H9 (cell line): ENCODE data around the gene PDE1A. TPM values are rescaled to one million over a fixed set of nuclear protein-coding genes. Genes with fewer than 3 reads are reported as not detected.

Experiments
- DNase-seq: peaks from one replicate; pipeline ENCODE4 v3.0.0-alpha.2; 2017
- H2AFZ ChIP-seq: one replicate; pipeline ENCODE4 v1.6.1; 2013; ENCODE audit warnings: mild to moderate bottlenecking, low read length, control low read depth, moderate library complexity
- H2AK5ac ChIP-seq: 2 replicates; pipeline ENCODE4 v1.6.1; 2013; ENCODE audit warnings: low read length, control low read depth, mixed read lengths; ENCODE audit not compliant: insufficient read length
- H2BK120ac ChIP-seq: one replicate; pipeline ENCODE4 v1.6.1; 2013; ENCODE audit warnings: low read depth, mild to moderate bottlenecking, low read length, control low read depth, inconsistent platforms; ENCODE audit not compliant: poor library complexity, severe bottlenecking
- H2BK12ac ChIP-seq: 2 replicates; pipeline ENCODE4 v1.6.1; 2013; ENCODE audit warnings: low read length, control low read depth, mixed read lengths, low read depth; ENCODE audit not compliant: insufficient read length
- H2BK15ac ChIP-seq: 2 replicates; pipeline ENCODE4 v1.6.1; 2013; ENCODE audit warnings: low read depth, low read length, control low read depth
- H2BK20ac ChIP-seq: one replicate; pipeline ENCODE4 v1.6.1; 2013; ENCODE audit warnings: low read depth, mild to moderate bottlenecking, low read length, control low read depth, inconsistent platforms; ENCODE audit not compliant: poor library complexity, severe bottlenecking
- H2BK5ac ChIP-seq: 2 replicates; pipeline ENCODE4 v1.6.1; 2013; ENCODE audit warnings: low read length, control low read depth, mixed read lengths; ENCODE audit not compliant: insufficient read length
- H3K14ac ChIP-seq: 2 replicates; pipeline ENCODE4 v1.6.1; 2013; ENCODE audit warnings: low read length, control low read depth; ENCODE audit not compliant: insufficient read depth
- H3K18ac ChIP-seq: 2 replicates; pipeline ENCODE4 v1.6.1; 2013; ENCODE audit warnings: low read depth, mild to moderate bottlenecking, mixed read lengths, low read length, control low read depth; ENCODE audit not compliant: insufficient read length
- H3K23ac ChIP-seq: 2 replicates; pipeline ENCODE4 v1.6.1; 2013; ENCODE audit warnings: low read length, control low read depth, mixed read lengths, low read depth; ENCODE audit not compliant: insufficient read length
- H3K23me2 ChIP-seq: 2 replicates; pipeline ENCODE4 v1.6.1; 2013; ENCODE audit warnings: low read depth, mild to moderate bottlenecking, mixed read lengths, low read length, control low read depth; ENCODE audit not compliant: insufficient read length, poor library complexity, severe bottlenecking
- H3K27ac ChIP-seq: 2 replicates; pipeline ENCODE4 v1.5.1; 2013; ENCODE audit warnings: low read length, control low read depth, mixed read lengths, low read depth; ENCODE audit not compliant: insufficient read length
- H3K27me3 ChIP-seq: 2 replicates; pipeline ENCODE4 v1.6.1; 2013; ENCODE audit warnings: low read length, control low read depth, inconsistent platforms; ENCODE audit not compliant: insufficient read depth
- H3K4ac ChIP-seq: 2 replicates; pipeline ENCODE4 v1.6.1; 2013; ENCODE audit warnings: low read depth, mild to moderate bottlenecking, control low read depth, inconsistent platforms, low read length, moderate library complexity
- H3K4me1 ChIP-seq: 2 replicates; pipeline ENCODE4 v1.6.1; 2013; ENCODE audit warnings: low read length, control low read depth, inconsistent platforms; ENCODE audit not compliant: insufficient read depth
- H3K4me2 ChIP-seq: 2 replicates; pipeline ENCODE4 v1.6.1; 2013; ENCODE audit warnings: low read length, control low read depth, mixed read lengths; ENCODE audit not compliant: insufficient read length, insufficient read depth
- H3K56ac ChIP-seq: 2 replicates; pipeline ENCODE4 v1.6.1; 2013; ENCODE audit warnings: low read depth, mild to moderate bottlenecking, mixed read lengths, low read length, control low read depth; ENCODE audit not compliant: insufficient read length
- H3K79me1 ChIP-seq: 2 replicates; pipeline ENCODE4 v1.6.1; 2013; ENCODE audit warnings: low read depth, mild to moderate bottlenecking, moderate library complexity, low read length, control low read depth, inconsistent platforms; ENCODE audit not compliant: insufficient read depth, poor library complexity, severe bottlenecking
- H3K79me2 ChIP-seq: 2 replicates; pipeline ENCODE4 v1.6.1; 2013; ENCODE audit warnings: low read length, control low read depth, inconsistent platforms; ENCODE audit not compliant: insufficient read depth
- H3K9ac ChIP-seq: 2 replicates; pipeline ENCODE4 v1.6.1; 2013; ENCODE audit warnings: low read length, control low read depth, mixed read lengths; ENCODE audit not compliant: insufficient read length; ENCODE audit errors: extremely low read depth
- H3K9me3 ChIP-seq: one replicate; pipeline ENCODE4 v1.6.1; 2013; ENCODE audit warnings: low read depth, low read length, inconsistent platforms; ENCODE audit not compliant: control insufficient read depth
- H3T11ph ChIP-seq: one replicate; pipeline ENCODE4 v1.6.1; 2013; ENCODE audit warnings: mild to moderate bottlenecking, low read length, control low read depth, inconsistent platforms
- H4K20me1 ChIP-seq: one replicate; pipeline ENCODE4 v1.6.1; 2013; ENCODE audit not compliant: control insufficient read depth, insufficient read length, insufficient read depth
- H4K5ac ChIP-seq: 2 replicates; pipeline ENCODE4 v1.6.1; 2013; ENCODE audit warnings: low read depth, mild to moderate bottlenecking, mixed read lengths, low read length, control low read depth; ENCODE audit not compliant: insufficient read length
- H4K8ac ChIP-seq: replicated peaks from 2 replicates; pipeline ENCODE4 v1.6.1; 2013; ENCODE audit warnings: low read length, control low read depth, mixed read lengths, low read depth; ENCODE audit not compliant: insufficient read length
- H4K91ac ChIP-seq: 2 replicates; pipeline ENCODE4 v1.6.1; 2013; ENCODE audit warnings: low read depth, mild to moderate bottlenecking, moderate library complexity, mixed read lengths, low read length, control low read depth; ENCODE audit not compliant: insufficient read length
- H3K27ac Mint-ChIP-seq, 3 experiments: 2 replicates in 2 of 3; 3 replicates in 1 of 3; pipeline ENCODE4 v1.8.0; 2020 to 2021; ENCODE audit warnings: mixed read lengths in 3 of 3, mild to moderate bottlenecking in 1 of 3, moderate library complexity in 1 of 3
- H3K27me3 Mint-ChIP-seq: 2 replicates; pipeline ENCODE4 v1.8.0; 2021; ENCODE audit warnings: low read depth, mild to moderate bottlenecking, moderate library complexity, mixed read lengths
- H3K36me3 Mint-ChIP-seq, 3 experiments: 2 replicates in 2 of 3; 3 replicates in 1 of 3; pipeline ENCODE4 v1.8.0; 2020 to 2021; ENCODE audit warnings: low read depth in 3 of 3, mixed read lengths in 3 of 3; ENCODE audit not compliant: insufficient read depth in 1 of 3
- H3K4me1 Mint-ChIP-seq, 2 experiments: 2 replicates each; pipeline ENCODE4 v1.8.0; 2020; ENCODE audit warnings: mixed read lengths in 2 of 2
- H3K4me3 Mint-ChIP-seq, 2 experiments: 2 replicates in 1 of 2; 3 replicates in 1 of 2; pipeline ENCODE4 v1.8.0; 2020 to 2021; ENCODE audit warnings: mild to moderate bottlenecking in 2 of 2, mixed read lengths in 2 of 2, moderate library complexity in 1 of 2
- H3K9me3 Mint-ChIP-seq, 2 experiments: 2 replicates in 1 of 2; 3 replicates in 1 of 2; pipeline ENCODE4 v1.8.0; 2020; ENCODE audit warnings: mild to moderate bottlenecking in 2 of 2, mixed read lengths in 2 of 2, moderate library complexity in 1 of 2
- CTCF ChIP-seq: fragments of 200-600 bp; sonication (generic); conservative IDR thresholded peaks from 3 replicates; pipeline ENCODE4 v1.8.0; 2021; ENCODE audit warnings: antibody characterized with exemption, mild to moderate bottlenecking
- WGBS: extraction: QIAGEN DNeasy Blood & Tissue Kit; methylation state at CpG from one replicate; pipeline ENCODE4 v1.1.7; 2013; ENCODE audit warnings: missing lambda C conversion rate, low lambda C conversion rate, mixed read lengths; ENCODE audit not compliant: insufficient read length; ENCODE audit errors: extremely low coverage; 5-methylcytosine and 5-hydroxymethylcytosine counted together
- total RNA-seq: library from RNA; stranded (reverse); gene quantifications from 2 replicates; pipeline ENCODE4 v1.2.1, GENCODE V29; 2021

PDE1A gene
- total RNA-seq, 1 experiment from 2014 or later: 0.11 TPM

GRCh38 chr2:182367401-182367800 is 59.4 kb downstream of the PDE1A start:
- Histone ChIP-seq H2BK120ac (no peak overlapping the region), H2BK15ac (no peak overlapping the region), H3K23me2 (no peaks in the 10 kb centered on the region), H3T11ph (no peak overlapping the region), H2BK12ac (no peak overlapping the region), H2AFZ (no peak overlapping the region), H3K4ac (no peak overlapping the region), H4K91ac (no peak overlapping the region), H3K9me3 (no peaks in the 10 kb centered on the region), H3K14ac (no peak overlapping the region), H4K8ac (no peak overlapping the region), H4K20me1 (no peaks in the 10 kb centered on the region), H3K23ac (no peak overlapping the region), H2BK5ac (no peak overlapping the region), H3K79me1 (no peaks in the 10 kb centered on the region), H3K27ac (no peak overlapping the region), H3K4me2 (no peak overlapping the region), H4K5ac (no peak overlapping the region), H3K79me2 (no peaks in the 10 kb centered on the region), H2AK5ac (no peak overlapping the region), H3K56ac (no peak overlapping the region), H3K27me3 (no peaks in the 10 kb centered on the region), H3K4me1 (no peaks in the 10 kb centered on the region), H3K18ac (no peak overlapping the region), H2BK20ac (no peak overlapping the region), H3K9ac (no peak overlapping the region)
- H3K9me3 Mint-ChIP-seq: no peaks in the 10 kb centered on the region
- no peak for TF ChIP-seq CTCF
- H3K27me3 Mint-ChIP-seq: no peaks in the 10 kb centered on the region
- DNase-seq: no peak
- H3K36me3 Mint-ChIP-seq: no peaks in the 10 kb centered on the region
- WGBS: no CpG with 5 or more reads among the region's 2 CpGs
- no peak overlapping the region for H3K27ac Mint-ChIP-seq
- no peak overlapping the region for H3K4me3 Mint-ChIP-seq
- no peaks in the 10 kb centered on the region for H3K4me1 Mint-ChIP-seq
